ENCODE measurements around the gene SERAC1.
"Not testable (repeated sequence)": the region's sequence is repeated elsewhere in the genome, so short reads cannot be mapped to it uniquely, and the experiment has no call there.

SERAC1 gene

GRCh38 chr6:158168040-158168289, at the start of gene SERAC1:
Gene SERAC1, minus strand, starts transcription at chr6:158168262. Its CDS starts 9,899 bp downstream, at chr6:158158363.
- DNase-seq = no peak

- no peak for DNase-seq
Observed at GRCh38 chr6:158213925-158214674, 46.0 kb upstream of the SERAC1 start.

- no peak for DNase-seq
Observed at GRCh38 chr6:158211273-158212055, 43.4 kb upstream of the SERAC1 start.

- DNase-seq = not testable (repeated sequence)
Observed at GRCh38 chr6:158209582-158210333, 41.7 kb upstream of the SERAC1 start.

GRCh38 chr6:158208226-158209030, 40.4 kb upstream of the SERAC1 start:
- DNase-seq = not testable (repeated sequence)

GRCh38 chr6:158207422-158207788, 39.3 kb upstream of the SERAC1 start:
- no peak for DNase-seq

GRCh38 chr6:158206740-158207421, 38.8 kb upstream of the SERAC1 start:
- no peak for DNase-seq

- no peak for DNase-seq
Observed at GRCh38 chr6:158205169-158205944, 37.3 kb upstream of the SERAC1 start.

GRCh38 chr6:158198461-158198860, 30.4 kb upstream of the SERAC1 start:
- no peak for DNase-seq

- DNase-seq = no peak
Observed at GRCh38 chr6:158194487-158195280, 26.6 kb upstream of the SERAC1 start.

GRCh38 chr6:158191761-158192160, 23.7 kb upstream of the SERAC1 start:
- no peak for DNase-seq

- no peak for DNase-seq
Observed at GRCh38 chr6:158191032-158191431, 23.0 kb upstream of the SERAC1 start.

GRCh38 chr6:158188591-158188990, 20.5 kb upstream of the SERAC1 start:
- DNase-seq = no peak

GRCh38 chr6:158185729-158186456, 17.8 kb upstream of the SERAC1 start:
- no peak for DNase-seq

- DNase-seq = no peak
Observed at GRCh38 chr6:158184608-158185007, 16.5 kb upstream of the SERAC1 start.

- not testable (repeated sequence) for DNase-seq
Observed at GRCh38 chr6:158183174-158183972, 15.3 kb upstream of the SERAC1 start.

GRCh38 chr6:158177712-158178111, 9.7 kb upstream of the SERAC1 start:
- DNase-seq = not testable (repeated sequence)

GRCh38 chr6:158175111-158175510, 7.0 kb upstream of the SERAC1 start:
- DNase-seq = no peak

GRCh38 chr6:158174514-158174913, 6.5 kb upstream of the SERAC1 start:
- no peak for DNase-seq

Measured in cerebellar nuclear complex (tissue), 1 donor.